GM12891 (cell line): ENCODE results near the gene ATXN10.

Experiments
- POLR2A ChIP-seq: IDR thresholded peaks from 2 replicates; pipeline ENCODE4 v1.6.1; 2011; ENCODE audit warnings: low read depth, low read length, control low read depth
- POLR2AphosphoS5 ChIP-seq: IDR thresholded peaks from 2 replicates; pipeline ENCODE4 v1.6.1; 2011; ENCODE audit warnings: low read depth, low read length, control low read depth

- TF ChIP-seq POLR2AphosphoS5, result no peak
- no peak for TF ChIP-seq POLR2A
Observed at GRCh38 chr22:45819305-45819704, 147.7 kb downstream of the ATXN10 start.
